Activated CD8-positive, alpha-beta T cell treated with anti-CD3 and anti-CD28 coated beads for 36 hours (primary cell): ENCODE measurements around the gene ARL10. TPM values are rescaled to one million over a fixed set of nuclear protein-coding genes. Genes with fewer than 3 reads are reported as not detected.

Experiments
- ATAC-seq: fragments of 200-7000 bp; cut with Tn5 transposase; one replicate; pipeline ENCODE4 v1.10.0; 2021; ENCODE audit warnings: mild to moderate bottlenecking, moderate library complexity
- CTCF ChIA-PET: fragments of 350-600 bp; sonication (Branson Sonifier 250); formaldehyde crosslinking; loops from one replicate; lab custom pipeline; 2021; ENCODE audit warnings: antibody characterized with exemption; lab: Charles Lee
- POLR2A ChIA-PET: fragments of 350-600 bp; sonication (Branson Sonifier 250); formaldehyde crosslinking; loops from one replicate; lab custom pipeline; 2021; ENCODE audit warnings: antibody characterized with exemption; lab: Charles Lee
- DNase-seq: peaks from one replicate; pipeline ENCODE4 v3.0.0-alpha.2; 2020
- H3K27ac Mint-ChIP-seq: one replicate; pipeline ENCODE4 v1.8.0; 2021; ENCODE audit warnings: mild to moderate bottlenecking, mixed read lengths
- H3K27me3 Mint-ChIP-seq: one replicate; pipeline ENCODE4 v1.8.0; 2021; ENCODE audit warnings: mixed read lengths
- H3K36me3 Mint-ChIP-seq: one replicate; pipeline ENCODE4 v1.8.0; 2021; ENCODE audit warnings: low read depth, mixed read lengths
- H3K4me1 Mint-ChIP-seq: one replicate; pipeline ENCODE4 v1.8.0; 2021; ENCODE audit warnings: low read depth, mixed read lengths
- H3K4me3 Mint-ChIP-seq: one replicate; pipeline ENCODE4 v1.8.0; 2021; ENCODE audit warnings: mild to moderate bottlenecking, moderate library complexity, mixed read lengths
- H3K9me3 Mint-ChIP-seq: one replicate; pipeline ENCODE4 v1.8.0; 2021; ENCODE audit warnings: mixed read lengths
- CTCF ChIP-seq: fragments of 200-600 bp; IDR thresholded peaks from one replicate; pipeline ENCODE4 v1.8.0; 2022; ENCODE audit warnings: antibody characterized with exemption, mild to moderate bottlenecking
- intact Hi-C: fragments of 100-400 bp; cut with micrococcal nuclease; formaldehyde crosslinking; loops from one replicate; pipeline ENCODE4 v1.10.0; 2022
- total RNA-seq, 2 experiments: library from RNA; stranded (reverse); gene quantifications; one replicate each; pipeline ENCODE4 v1.2.3, GENCODE V29; 2021

ARL10 gene
- total RNA-seq, 2 experiments from 2014 or later: 15.6 to 17.0 TPM

GRCh38 chr5:176379881-176380280 is 14.6 kb downstream of the ARL10 start:
- Mint-ChIP-seq H3K36me3 (peaks cover 51% of the 10 kb centered on the region), H3K27me3 (no peaks in the 10 kb centered on the region), H3K4me1 (peaks cover 2% of the 10 kb centered on the region), H3K4me3 (no peak overlapping the region), H3K9me3 (no peaks in the 10 kb centered on the region), H3K27ac (no peak overlapping the region)
- POLR2A ChIA-PET: interaction anchor here (1.3 to 4.0 kb wide), 2 partner anchors 8 to 18 kb away, joined by 4 to 14 read pairs; partner anchors contain the start of genes HIGD2A, KIAA1191 and NOP16
- intact Hi-C loops: no loop called here
- DNase-seq (no peak), ATAC-seq (no peak)
- no peak for TF ChIP-seq CTCF
- CTCF ChIA-PET: interaction anchor here (0.7 kb wide), 1 partner anchor 25 kb away, joined by 3 read pairs; no protein-coding TSS in a partner anchor

- intact Hi-C loops: no loop called here
- Mint-ChIP-seq H3K27ac (no peak overlapping the region), H3K27me3 (no peaks in the 10 kb centered on the region), H3K9me3 (no peaks in the 10 kb centered on the region), H3K4me1 (peaks cover 15% of the 10 kb centered on the region), H3K4me3 (no peak overlapping the region), H3K36me3 (peaks cover 61% of the 10 kb centered on the region)
- TF ChIP-seq CTCF: no peak
- DNase-seq (no peak), ATAC-seq (no peak)
- ChIA-PET CTCF (interaction anchor here (0.9 kb wide), 1 partner anchor 9 kb away, joined by 3 read pairs; no protein-coding TSS in a partner anchor), POLR2A (interaction anchor here (1.1 to 4.0 kb wide), 5 partner anchors 9 to 20 kb away, joined by 3 to 14 read pairs (median 13); partner anchors contain the start of genes ARL10 and KIAA1191)
Observed at GRCh38 chr5:176381423-176381822, 16.1 kb downstream of the ARL10 start.

- POLR2A ChIA-PET: interaction anchor here (1.1 to 4.0 kb wide), 5 partner anchors 10 to 20 kb away, joined by 3 to 14 read pairs (median 13); partner anchors contain the start of genes ARL10 and KIAA1191
- no peak overlapping the region for H3K27ac Mint-ChIP-seq
- intact Hi-C loops: no loop called here
- CTCF ChIA-PET: no interaction called here
- peaks cover 20% of the 10 kb centered on the region for H3K4me1 Mint-ChIP-seq
- TF ChIP-seq CTCF: no peak
- no peaks in the 10 kb centered on the region for H3K9me3 Mint-ChIP-seq
- ATAC-seq: no peak
- H3K27me3 Mint-ChIP-seq: no peaks in the 10 kb centered on the region
- no peak overlapping the region for H3K4me3 Mint-ChIP-seq
- H3K36me3 Mint-ChIP-seq: peaks cover 66% of the 10 kb centered on the region
- DNase-seq: no peak
Observed at GRCh38 chr5:176381979-176382378, 16.7 kb downstream of the ARL10 start.

GRCh38 chr5:176382721-176383120 is 17.4 kb downstream of the ARL10 start:
- Mint-ChIP-seq H3K4me1 (peaks cover 23% of the 10 kb centered on the region), H3K9me3 (no peaks in the 10 kb centered on the region), H3K27me3 (no peaks in the 10 kb centered on the region), H3K27ac (no peak overlapping the region), H3K4me3 (no peak overlapping the region), H3K36me3 (peaks cover 72% of the 10 kb centered on the region)
- TF ChIP-seq CTCF: no peak
- ChIA-PET CTCF (no interaction called here), POLR2A (interaction anchor here (3.1 to 4.0 kb wide), 3 partner anchors 10 to 21 kb away, joined by 13 to 14 read pairs (median 14); partner anchors contain the start of gene KIAA1191)
- no peak for DNase-seq
- ATAC-seq: no peak
- intact Hi-C loops: no loop called here

GRCh38 chr5:176383248-176383905 is 18.1 kb downstream of the ARL10 start:
- Mint-ChIP-seq H3K4me1 (peaks cover 25% of the 10 kb centered on the region), H3K27ac (no peak overlapping the region), H3K36me3 (peaks cover 73% of the 10 kb centered on the region), H3K4me3 (no peak overlapping the region), H3K9me3 (no peaks in the 10 kb centered on the region), H3K27me3 (no peaks in the 10 kb centered on the region)
- intact Hi-C loops: no loop called here
- DNase-seq (no peak), ATAC-seq (no peak)
- CTCF ChIA-PET: no interaction called here
- TF ChIP-seq CTCF: no peak
- POLR2A ChIA-PET: interaction anchor here (1.4 to 3.6 kb wide), 3 partner anchors 11 to 23 kb away, joined by 4 to 14 read pairs (median 13); no protein-coding TSS in a partner anchor
